ENCODE measurements around the gene KCNS1. TPM values are rescaled to one million over a fixed set of nuclear protein-coding genes. Genes with fewer than 3 reads are reported as not detected.

KCNS1 gene
- total RNA-seq, 1 experiment from 2014 or later: not detected

- BruUV-seq (replicated peaks): no TSS peak
- TF ChIP-seq EZH2phosphoT487 (IDR thresholded peaks at IDR 0.05; ENCODE audit: borderline replicate concordance): no peak
- TF ChIP-seq, protein P1, sequence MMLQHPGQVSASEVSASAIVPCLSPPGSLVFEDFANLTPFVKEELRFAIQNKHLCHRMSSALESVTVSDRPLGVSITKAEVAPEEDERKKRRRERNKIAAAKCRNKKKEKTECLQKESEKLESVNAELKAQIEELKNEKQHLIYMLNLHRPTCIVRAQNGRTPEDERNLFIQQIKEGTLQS (IDR thresholded peaks at IDR 0.05): no peak
- no peak for TF ChIP-seq MAX (IDR thresholded peaks at IDR 0.05)
- TF ChIP-seq REST (IDR thresholded peaks at IDR 0.05; ENCODE audit: low read depth): no peak
- no peak for TF ChIP-seq RAD21 (IDR thresholded peaks at IDR 0.05; ENCODE audit: low read depth)
- no peak for TF ChIP-seq CBX3 (IDR thresholded peaks at IDR 0.05; ENCODE audit: low read depth)
- no peak for TF ChIP-seq POLR2A (IDR thresholded peaks at IDR 0.05; ENCODE audit: borderline replicate concordance, extremely low read depth, insufficient read depth, insufficient read length)
- TF ChIP-seq POLR2AphosphoS5 (IDR thresholded peaks at IDR 0.05; ENCODE audit: low read depth, low read length): no peak
- no peak for TF ChIP-seq TCF7L2 (IDR thresholded peaks at IDR 0.05; ENCODE audit: borderline replicate concordance, extremely low read depth, insufficient read depth, insufficient read length)
- H4K20me1 ChIP-seq (ENCODE audit: insufficient read depth): no peaks in the 10 kb centered on the region
- no peak overlapping the region for H3K9ac ChIP-seq (ENCODE audit: low read length)
- H3K4me3 ChIP-seq (replicated peaks in 1 of 2; ENCODE audit: low read depth in 1 of 2, low read length in 2 of 2): no peak overlapping the region
- H3K27me3 ChIP-seq (ENCODE audit: insufficient read depth, low read length): no peaks in the 10 kb centered on the region
- H3K4me2 ChIP-seq (ENCODE audit: low read length): no peak overlapping the region
- ChIA-PET RAD21 (ENCODE audit: low non-redundant PET in 1 of 2, low total read pairs in 2 of 2, uncharacterized antibody in 2 of 2, unreplicated experiment in 2 of 2) (no interaction called here), POLR2A (no interaction called here), CTCF (interaction anchor here (7.4 kb wide), 1 partner anchor 14 kb away, joined by 32 read pairs; no protein-coding TSS in a partner anchor)
- DNase-seq (ENCODE audit: low read depth, low spot score): no peak
- no peaks in the 10 kb centered on the region for H3K79me2 ChIP-seq (ENCODE audit: insufficient read depth, low read length)
- peaks cover 0 to 6% of the 10 kb centered on the region in 2 experiments; a peak in 1 of 4 replicates for H3K36me3 ChIP-seq (ENCODE audit: control insufficient read depth in 1 of 2, insufficient read depth in 2 of 2, low read length in 2 of 2)
- no peak overlapping the region for H3K27ac ChIP-seq (ENCODE audit: low read depth, low read length)
- no peaks in the 10 kb centered on the region for H3K9me3 ChIP-seq (ENCODE audit: control insufficient read depth in 1 of 2, insufficient read depth in 1 of 2, low read depth in 1 of 2, low read length in 2 of 2)
- no peaks in the 10 kb centered on the region for H3K9me2 ChIP-seq (ENCODE audit: insufficient read depth)
- intact Hi-C loops (cut with micrococcal nuclease): no loop called here
- no peak for ATAC-seq
- peaks cover 0 to 8% of the 10 kb centered on the region in 2 experiments; a peak in 2 of 4 replicates for H3K4me1 ChIP-seq (ENCODE audit: control insufficient read depth in 1 of 2, insufficient read depth in 2 of 2, low read length in 2 of 2)
- no peak overlapping the region for H2AFZ ChIP-seq (ENCODE audit: low read depth, low read length, poor library complexity, severe bottlenecking)
Measured at GRCh38 chr20:45058168-45058850, 42.6 kb downstream of the KCNS1 start.

Measured in HCT116 (cell line).